ENCODE results near the gene ATAD3C. TPM values are rescaled to one million over a fixed set of nuclear protein-coding genes. Genes with fewer than 3 reads are reported as not detected.

Gene ATAD3C
- total and polyA plus RNA-seq, 2 of the 8 experiments (the other 6 are each of a cell fraction or from before 2014, with no cell fraction given): 2.0 to 2.7 TPM

DNA sequence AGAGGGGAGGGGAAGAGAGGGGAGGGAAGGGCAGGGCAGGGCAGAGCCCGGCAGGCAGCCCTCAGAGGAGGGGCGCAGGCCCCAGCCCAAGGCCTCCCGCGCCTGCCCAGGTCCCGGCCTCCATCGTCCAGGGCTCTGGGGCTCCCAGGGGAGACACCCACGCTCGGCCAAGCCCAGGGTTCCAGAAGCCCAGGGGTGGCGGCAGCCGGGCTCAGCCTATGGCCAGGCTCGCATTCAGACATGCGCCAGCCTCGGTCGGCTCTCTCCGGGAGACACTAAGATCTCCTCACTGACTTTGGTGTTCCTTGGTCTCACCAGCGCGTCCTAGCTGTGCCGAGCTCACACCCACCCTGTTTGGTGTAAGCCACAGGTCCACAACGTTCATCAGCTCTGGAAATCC is 21.3 kb upstream of the ATAD3C start (continued):
- TF ChIP-seq, protein P1, sequence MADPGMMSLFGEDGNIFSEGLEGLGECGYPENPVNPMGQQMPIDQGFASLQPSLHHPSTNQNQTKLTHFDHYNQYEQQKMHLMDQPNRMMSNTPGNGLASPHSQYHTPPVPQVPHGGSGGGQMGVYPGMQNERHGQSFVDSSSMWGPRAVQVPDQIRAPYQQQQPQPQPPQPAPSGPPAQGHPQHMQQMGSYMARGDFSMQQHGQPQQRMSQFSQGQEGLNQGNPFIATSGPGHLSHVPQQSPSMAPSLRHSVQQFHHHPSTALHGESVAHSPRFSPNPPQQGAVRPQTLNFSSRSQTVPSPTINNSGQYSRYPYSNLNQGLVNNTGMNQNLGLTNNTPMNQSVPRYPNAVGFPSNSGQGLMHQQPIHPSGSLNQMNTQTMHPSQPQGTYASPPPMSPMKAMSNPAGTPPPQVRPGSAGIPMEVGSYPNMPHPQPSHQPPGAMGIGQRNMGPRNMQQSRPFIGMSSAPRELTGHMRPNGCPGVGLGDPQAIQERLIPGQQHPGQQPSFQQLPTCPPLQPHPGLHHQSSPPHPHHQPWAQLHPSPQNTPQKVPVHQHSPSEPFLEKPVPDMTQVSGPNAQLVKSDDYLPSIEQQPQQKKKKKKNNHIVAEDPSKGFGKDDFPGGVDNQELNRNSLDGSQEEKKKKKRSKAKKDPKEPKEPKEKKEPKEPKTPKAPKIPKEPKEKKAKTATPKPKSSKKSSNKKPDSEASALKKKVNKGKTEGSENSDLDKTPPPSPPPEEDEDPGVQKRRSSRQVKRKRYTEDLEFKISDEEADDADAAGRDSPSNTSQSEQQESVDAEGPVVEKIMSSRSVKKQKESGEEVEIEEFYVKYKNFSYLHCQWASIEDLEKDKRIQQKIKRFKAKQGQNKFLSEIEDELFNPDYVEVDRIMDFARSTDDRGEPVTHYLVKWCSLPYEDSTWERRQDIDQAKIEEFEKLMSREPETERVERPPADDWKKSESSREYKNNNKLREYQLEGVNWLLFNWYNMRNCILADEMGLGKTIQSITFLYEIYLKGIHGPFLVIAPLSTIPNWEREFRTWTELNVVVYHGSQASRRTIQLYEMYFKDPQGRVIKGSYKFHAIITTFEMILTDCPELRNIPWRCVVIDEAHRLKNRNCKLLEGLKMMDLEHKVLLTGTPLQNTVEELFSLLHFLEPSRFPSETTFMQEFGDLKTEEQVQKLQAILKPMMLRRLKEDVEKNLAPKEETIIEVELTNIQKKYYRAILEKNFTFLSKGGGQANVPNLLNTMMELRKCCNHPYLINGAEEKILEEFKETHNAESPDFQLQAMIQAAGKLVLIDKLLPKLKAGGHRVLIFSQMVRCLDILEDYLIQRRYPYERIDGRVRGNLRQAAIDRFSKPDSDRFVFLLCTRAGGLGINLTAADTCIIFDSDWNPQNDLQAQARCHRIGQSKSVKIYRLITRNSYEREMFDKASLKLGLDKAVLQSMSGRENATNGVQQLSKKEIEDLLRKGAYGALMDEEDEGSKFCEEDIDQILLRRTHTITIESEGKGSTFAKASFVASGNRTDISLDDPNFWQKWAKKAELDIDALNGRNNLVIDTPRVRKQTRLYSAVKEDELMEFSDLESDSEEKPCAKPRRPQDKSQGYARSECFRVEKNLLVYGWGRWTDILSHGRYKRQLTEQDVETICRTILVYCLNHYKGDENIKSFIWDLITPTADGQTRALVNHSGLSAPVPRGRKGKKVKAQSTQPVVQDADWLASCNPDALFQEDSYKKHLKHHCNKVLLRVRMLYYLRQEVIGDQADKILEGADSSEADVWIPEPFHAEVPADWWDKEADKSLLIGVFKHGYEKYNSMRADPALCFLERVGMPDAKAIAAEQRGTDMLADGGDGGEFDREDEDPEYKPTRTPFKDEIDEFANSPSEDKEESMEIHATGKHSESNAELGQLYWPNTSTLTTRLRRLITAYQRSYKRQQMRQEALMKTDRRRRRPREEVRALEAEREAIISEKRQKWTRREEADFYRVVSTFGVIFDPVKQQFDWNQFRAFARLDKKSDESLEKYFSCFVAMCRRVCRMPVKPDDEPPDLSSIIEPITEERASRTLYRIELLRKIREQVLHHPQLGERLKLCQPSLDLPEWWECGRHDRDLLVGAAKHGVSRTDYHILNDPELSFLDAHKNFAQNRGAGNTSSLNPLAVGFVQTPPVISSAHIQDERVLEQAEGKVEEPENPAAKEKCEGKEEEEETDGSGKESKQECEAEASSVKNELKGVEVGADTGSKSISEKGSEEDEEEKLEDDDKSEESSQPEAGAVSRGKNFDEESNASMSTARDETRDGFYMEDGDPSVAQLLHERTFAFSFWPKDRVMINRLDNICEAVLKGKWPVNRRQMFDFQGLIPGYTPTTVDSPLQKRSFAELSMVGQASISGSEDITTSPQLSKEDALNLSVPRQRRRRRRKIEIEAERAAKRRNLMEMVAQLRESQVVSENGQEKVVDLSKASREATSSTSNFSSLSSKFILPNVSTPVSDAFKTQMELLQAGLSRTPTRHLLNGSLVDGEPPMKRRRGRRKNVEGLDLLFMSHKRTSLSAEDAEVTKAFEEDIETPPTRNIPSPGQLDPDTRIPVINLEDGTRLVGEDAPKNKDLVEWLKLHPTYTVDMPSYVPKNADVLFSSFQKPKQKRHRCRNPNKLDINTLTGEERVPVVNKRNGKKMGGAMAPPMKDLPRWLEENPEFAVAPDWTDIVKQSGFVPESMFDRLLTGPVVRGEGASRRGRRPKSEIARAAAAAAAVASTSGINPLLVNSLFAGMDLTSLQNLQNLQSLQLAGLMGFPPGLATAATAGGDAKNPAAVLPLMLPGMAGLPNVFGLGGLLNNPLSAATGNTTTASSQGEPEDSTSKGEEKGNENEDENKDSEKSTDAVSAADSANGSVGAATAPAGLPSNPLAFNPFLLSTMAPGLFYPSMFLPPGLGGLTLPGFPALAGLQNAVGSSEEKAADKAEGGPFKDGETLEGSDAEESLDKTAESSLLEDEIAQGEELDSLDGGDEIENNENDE (IDR thresholded peaks at IDR 0.05; ENCODE audit: insufficient replicate concordance, low read length): no peak
- TF ChIP-seq RBBP5 (IDR thresholded peaks at IDR 0.05; ENCODE audit: borderline replicate concordance, low read depth, low read length): no peak
- TF ChIP-seq, protein P2, sequence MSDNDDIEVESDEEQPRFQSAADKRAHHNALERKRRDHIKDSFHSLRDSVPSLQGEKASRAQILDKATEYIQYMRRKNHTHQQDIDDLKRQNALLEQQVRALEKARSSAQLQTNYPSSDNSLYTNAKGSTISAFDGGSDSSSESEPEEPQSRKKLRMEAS (IDR thresholded peaks at IDR 0.05): no peak
- no peak for TF ChIP-seq KDM4A (IDR thresholded peaks at IDR 0.05; ENCODE audit: low read depth, low read length, severe bottlenecking)

Data from H1 (cell line).